ENCODE measurements around the gene UTF1. TPM values are rescaled to one million over a fixed set of nuclear protein-coding genes. Genes with fewer than 3 reads are reported as not detected.

UTF1 gene
- total RNA-seq, 2 donors from 2014 or later: 9.2 TPM; not detected in 1

DNA sequence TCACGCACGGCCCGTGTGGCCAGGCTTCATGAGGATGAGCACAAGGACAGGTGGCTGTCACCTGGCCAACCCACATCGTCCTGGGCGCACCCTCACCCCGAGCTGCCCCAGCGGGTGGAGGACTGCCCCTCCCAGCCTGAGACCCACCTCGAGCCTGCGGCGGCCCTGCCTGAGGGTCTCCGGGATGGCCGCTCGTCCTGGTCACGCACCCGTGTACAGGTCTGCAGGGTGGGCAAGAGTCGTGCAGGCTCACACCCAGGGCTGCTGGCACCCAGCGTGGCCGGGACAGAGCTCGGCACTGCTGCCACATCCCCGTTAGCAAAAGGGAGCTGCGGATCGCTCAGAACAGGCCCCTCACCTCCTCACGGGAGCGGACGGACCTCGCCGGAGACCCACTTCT lies 14.4 kb upstream of the UTF1 start:
- WGBS: 87% methylated on average over 19 of the region's 27 CpGs
- Histone ChIP-seq H3K27me3 (replicated peaks; ENCODE audit: insufficient read depth) (peaks cover 9% of the 10 kb centered on the region), H3K4me3 (no peak overlapping the region), H3K9me3 (no peaks in the 10 kb centered on the region), H3K4me1 (replicated peaks) (no peaks in the 10 kb centered on the region), H3K27ac (no peak overlapping the region), H3K36me3 (no peaks in the 10 kb centered on the region)
- intact Hi-C loops (cut with DNase I): no loop called here
- DNase-seq (ENCODE audit: low spot score): no peak
- no peak for TF ChIP-seq POLR2A (IDR thresholded peaks at IDR 0.05)
- TF ChIP-seq, protein P1, sequence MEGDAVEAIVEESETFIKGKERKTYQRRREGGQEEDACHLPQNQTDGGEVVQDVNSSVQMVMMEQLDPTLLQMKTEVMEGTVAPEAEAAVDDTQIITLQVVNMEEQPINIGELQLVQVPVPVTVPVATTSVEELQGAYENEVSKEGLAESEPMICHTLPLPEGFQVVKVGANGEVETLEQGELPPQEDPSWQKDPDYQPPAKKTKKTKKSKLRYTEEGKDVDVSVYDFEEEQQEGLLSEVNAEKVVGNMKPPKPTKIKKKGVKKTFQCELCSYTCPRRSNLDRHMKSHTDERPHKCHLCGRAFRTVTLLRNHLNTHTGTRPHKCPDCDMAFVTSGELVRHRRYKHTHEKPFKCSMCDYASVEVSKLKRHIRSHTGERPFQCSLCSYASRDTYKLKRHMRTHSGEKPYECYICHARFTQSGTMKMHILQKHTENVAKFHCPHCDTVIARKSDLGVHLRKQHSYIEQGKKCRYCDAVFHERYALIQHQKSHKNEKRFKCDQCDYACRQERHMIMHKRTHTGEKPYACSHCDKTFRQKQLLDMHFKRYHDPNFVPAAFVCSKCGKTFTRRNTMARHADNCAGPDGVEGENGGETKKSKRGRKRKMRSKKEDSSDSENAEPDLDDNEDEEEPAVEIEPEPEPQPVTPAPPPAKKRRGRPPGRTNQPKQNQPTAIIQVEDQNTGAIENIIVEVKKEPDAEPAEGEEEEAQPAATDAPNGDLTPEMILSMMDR (IDR thresholded peaks at IDR 0.05): no peak
- no peak for TF ChIP-seq POLR2AphosphoS5 (IDR thresholded peaks at IDR 0.05)

DNA sequence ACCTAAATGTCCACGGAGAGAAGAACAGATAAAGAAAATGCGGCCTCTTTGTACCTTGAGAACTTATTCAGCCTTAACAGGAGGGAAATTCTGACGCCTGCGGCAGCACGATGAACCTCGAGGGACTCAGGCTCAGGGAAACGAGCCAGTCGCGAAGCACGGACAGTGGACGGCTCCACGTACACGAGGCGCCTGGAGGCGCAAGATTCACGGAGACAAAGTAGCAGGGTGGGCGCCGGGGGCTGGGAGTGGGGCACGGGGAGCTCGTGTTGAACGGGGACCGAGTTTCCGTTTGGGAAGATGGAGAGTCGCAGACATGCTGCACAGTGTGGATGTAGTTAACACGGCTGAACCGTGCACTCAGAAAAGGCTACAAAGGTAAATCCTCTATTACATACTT lies 13.2 kb upstream of the UTF1 start:
- H3K4me1 ChIP-seq (replicated peaks): no peaks in the 10 kb centered on the region
- no peak for DNase-seq (ENCODE audit: low spot score)
- no peaks in the 10 kb centered on the region for H3K36me3 ChIP-seq
- no peak for TF ChIP-seq POLR2AphosphoS5 (IDR thresholded peaks at IDR 0.05)
- no peak for TF ChIP-seq POLR2A (IDR thresholded peaks at IDR 0.05)
- TF ChIP-seq, protein P1 (IDR thresholded peaks at IDR 0.05): no peak
- 82% methylated on average over 26 of the region's 26 CpGs for WGBS
- H3K27ac ChIP-seq: no peak overlapping the region
- intact Hi-C loops (cut with DNase I): no loop called here
- H3K9me3 ChIP-seq: no peaks in the 10 kb centered on the region
- H3K4me3 ChIP-seq: no peak overlapping the region
- peaks cover 15% of the 10 kb centered on the region for H3K27me3 ChIP-seq (replicated peaks; ENCODE audit: insufficient read depth)

DNA sequence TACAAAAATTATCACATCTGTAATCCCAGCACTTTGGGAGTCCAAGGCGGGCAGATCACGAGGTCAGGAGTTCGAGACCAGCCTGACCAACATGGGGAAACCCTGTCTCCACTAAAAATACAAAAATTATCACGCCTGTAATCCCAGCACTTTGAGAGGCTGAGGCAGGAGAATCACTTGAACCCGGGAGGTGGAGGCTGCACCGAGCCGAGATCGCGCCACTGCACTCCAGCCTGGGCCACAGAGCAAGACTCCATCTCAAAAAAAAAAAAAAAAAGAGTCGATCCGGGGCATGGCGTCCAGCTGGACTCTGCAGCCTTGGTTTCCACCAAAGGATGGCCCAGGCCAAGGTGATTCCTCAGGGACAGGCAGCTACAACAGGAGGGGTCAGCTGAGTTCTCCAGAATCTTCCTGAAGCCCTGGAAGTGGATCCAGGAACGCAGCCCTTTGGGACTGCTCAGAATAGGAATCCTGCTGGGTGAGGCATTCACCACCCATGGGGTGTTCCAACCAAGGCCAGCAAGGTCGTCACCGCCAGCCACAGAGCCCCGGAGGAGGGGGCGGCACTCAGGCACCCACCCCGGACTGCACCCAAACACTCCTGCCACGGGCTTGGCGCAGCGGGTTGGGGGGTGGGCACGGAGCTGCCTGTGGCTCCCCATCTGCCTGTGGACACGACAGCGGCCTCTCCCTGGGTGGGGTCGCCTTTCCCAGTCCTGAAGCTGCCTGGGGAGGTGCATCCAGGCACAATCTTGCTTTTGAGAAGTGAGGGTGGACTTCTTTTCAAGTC lies 12.0 kb upstream of the UTF1 start:
- H3K9me3 ChIP-seq: no peaks in the 10 kb centered on the region
- WGBS: 91% methylated on average over 25 of the region's 25 CpGs
- no peak for DNase-seq (ENCODE audit: low spot score)
- no peaks in the 10 kb centered on the region for H3K36me3 ChIP-seq
- intact Hi-C loops (cut with DNase I): no loop called here
- no peak for TF ChIP-seq POLR2AphosphoS5 (IDR thresholded peaks at IDR 0.05)
- TF ChIP-seq, protein P1 (IDR thresholded peaks at IDR 0.05): no peak
- H3K27ac ChIP-seq: no peak overlapping the region
- H3K4me3 ChIP-seq: no peak overlapping the region
- H3K4me1 ChIP-seq (replicated peaks): no peaks in the 10 kb centered on the region
- peaks cover 15% of the 10 kb centered on the region for H3K27me3 ChIP-seq (replicated peaks; ENCODE audit: insufficient read depth)

DNA sequence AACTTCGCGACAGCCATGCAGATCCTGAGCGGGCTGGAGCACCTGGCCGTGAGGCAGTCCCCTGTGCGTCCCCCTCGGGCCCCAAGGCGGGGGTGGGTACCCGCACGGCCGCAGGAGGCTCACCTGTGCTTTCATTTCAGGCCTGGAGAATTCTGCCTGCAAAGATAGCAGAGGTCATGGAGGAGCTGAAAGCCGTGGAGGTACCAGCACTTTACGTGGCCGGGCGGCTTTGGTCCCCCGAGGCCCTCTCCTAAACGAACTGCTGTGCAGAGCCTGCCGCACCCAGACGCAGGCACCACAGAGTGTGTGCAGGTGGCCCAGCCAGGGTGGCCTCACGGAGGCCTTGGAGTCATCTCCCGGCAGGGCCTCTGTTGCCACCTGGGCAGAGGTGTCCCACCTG lies 11.1 kb upstream of the UTF1 start:
- peaks cover 15% of the 10 kb centered on the region for H3K27me3 ChIP-seq (replicated peaks; ENCODE audit: insufficient read depth)
- no peak for DNase-seq (ENCODE audit: low spot score)
- TF ChIP-seq, protein P1 (IDR thresholded peaks at IDR 0.05): no peak
- no peak for TF ChIP-seq POLR2AphosphoS5 (IDR thresholded peaks at IDR 0.05)
- no peak for TF ChIP-seq POLR2A (IDR thresholded peaks at IDR 0.05)
- no peaks in the 10 kb centered on the region for H3K4me1 ChIP-seq (replicated peaks)
- 50% methylated on average over 12 of the region's 20 CpGs for WGBS
- no peaks in the 10 kb centered on the region for H3K36me3 ChIP-seq
- H3K9me3 ChIP-seq: no peaks in the 10 kb centered on the region
- no peak overlapping the region for H3K4me3 ChIP-seq
- intact Hi-C loops (cut with DNase I): no loop called here
- H3K27ac ChIP-seq: no peak overlapping the region

DNA sequence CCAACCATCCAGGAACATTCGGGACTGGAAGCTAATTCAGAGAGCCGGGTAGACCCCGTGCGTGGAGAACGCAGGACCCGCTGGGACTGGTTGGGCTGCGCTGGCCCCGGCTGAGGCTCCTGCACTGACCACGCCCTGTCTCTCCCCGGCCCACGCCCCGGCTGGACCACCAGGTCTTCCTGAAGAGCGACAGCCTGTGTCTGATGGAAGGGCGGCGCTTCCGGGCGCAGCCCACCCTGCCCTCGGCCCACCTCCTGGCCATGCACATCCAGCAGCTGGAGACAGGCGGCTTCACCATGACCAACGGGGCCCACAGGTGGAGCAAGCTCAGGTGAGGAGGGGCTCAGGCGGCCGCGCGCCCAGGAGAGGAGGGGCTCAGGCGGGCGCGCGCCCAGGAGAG lies 10.2 kb upstream of the UTF1 start:
- WGBS: 5% methylated on average over 24 of the region's 28 CpGs
- Histone ChIP-seq H3K27me3 (replicated peaks; ENCODE audit: insufficient read depth) (peaks cover 15% of the 10 kb centered on the region), H3K4me1 (replicated peaks) (no peaks in the 10 kb centered on the region), H3K9me3 (no peaks in the 10 kb centered on the region), H3K4me3 (no peak overlapping the region), H3K27ac (no peak overlapping the region), H3K36me3 (no peaks in the 10 kb centered on the region)
- intact Hi-C loops (cut with DNase I): no loop called here
- TF ChIP-seq, protein P1 (IDR thresholded peaks at IDR 0.05): no peak
- TF ChIP-seq POLR2A (IDR thresholded peaks at IDR 0.05) (no peak), POLR2AphosphoS5 (IDR thresholded peaks at IDR 0.05) (no peak)
- DNase-seq (ENCODE audit: low spot score): no peak

Data from prostate gland (tissue), 2 donors.